Right lobe of liver (tissue), 4 donors: Measurements from ENCODE around the gene ATP6V1F.

Source experiments
- POLR2A ChIP-seq: fragments of 450-650 bp; IDR thresholded peaks from one replicate; pipeline ENCODE4 v1.6.1; 2017; ENCODE audit warnings: antibody characterized with exemption, mild to moderate bottlenecking
- TF ChIP-seq, protein P1 (sequence below), 4 donors: fragments of 200-600 bp in 3 of 4; fragments of 450-650 bp in 1 of 4; IDR thresholded peaks; one replicate each; pipeline versions ENCODE4 v1.5.1 to v1.8.0; 2016 to 2022; ENCODE audit warnings: antibody characterized with exemption in 4 of 4, mild to moderate bottlenecking in 2 of 4
- donor health status: DM: no; HTN: no; CAD: no.
- donor health status: DM: no; HTN: no; CAD: no.
- donor health status: DM: no; HTN: yes; CAD: no.

- TF ChIP-seq, protein P1, sequence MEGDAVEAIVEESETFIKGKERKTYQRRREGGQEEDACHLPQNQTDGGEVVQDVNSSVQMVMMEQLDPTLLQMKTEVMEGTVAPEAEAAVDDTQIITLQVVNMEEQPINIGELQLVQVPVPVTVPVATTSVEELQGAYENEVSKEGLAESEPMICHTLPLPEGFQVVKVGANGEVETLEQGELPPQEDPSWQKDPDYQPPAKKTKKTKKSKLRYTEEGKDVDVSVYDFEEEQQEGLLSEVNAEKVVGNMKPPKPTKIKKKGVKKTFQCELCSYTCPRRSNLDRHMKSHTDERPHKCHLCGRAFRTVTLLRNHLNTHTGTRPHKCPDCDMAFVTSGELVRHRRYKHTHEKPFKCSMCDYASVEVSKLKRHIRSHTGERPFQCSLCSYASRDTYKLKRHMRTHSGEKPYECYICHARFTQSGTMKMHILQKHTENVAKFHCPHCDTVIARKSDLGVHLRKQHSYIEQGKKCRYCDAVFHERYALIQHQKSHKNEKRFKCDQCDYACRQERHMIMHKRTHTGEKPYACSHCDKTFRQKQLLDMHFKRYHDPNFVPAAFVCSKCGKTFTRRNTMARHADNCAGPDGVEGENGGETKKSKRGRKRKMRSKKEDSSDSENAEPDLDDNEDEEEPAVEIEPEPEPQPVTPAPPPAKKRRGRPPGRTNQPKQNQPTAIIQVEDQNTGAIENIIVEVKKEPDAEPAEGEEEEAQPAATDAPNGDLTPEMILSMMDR (IDR thresholded peaks at IDR 0.05): no peak
- no peak for TF ChIP-seq POLR2A
These were observed 26.6 kb upstream of the ATP6V1F start for GRCh38 chr7:128835790-128836641.
